OCI-LY1 (cell line): ENCODE measurements around the gene ARHGEF16.

Source experiments
- CTCF ChIP-seq: fragments of 200-600 bp; sonication (generic), shearing (Covaris generic); IDR thresholded peaks from 2 replicates; pipeline ENCODE4 v1.5.1; 2017; ENCODE audit warnings: mild to moderate bottlenecking, antibody characterized with exemption, low read length, moderate library complexity, mixed read lengths
- EZH2 ChIP-seq: fragments of 200-600 bp; sonication (generic), shearing (Covaris generic); IDR thresholded peaks from 2 replicates; pipeline ENCODE4 v1.8.0; 2017; ENCODE audit warnings: borderline replicate concordance, mixed run types, mild to moderate bottlenecking, antibody characterized with exemption, low read length, moderate library complexity, mixed read lengths

GRCh38 chr1:3481836-3482375, 27.4 kb downstream of the ARHGEF16 start:
- TF ChIP-seq CTCF: no peak
- no peak for TF ChIP-seq EZH2
